ENCODE results near the gene RTKN. TPM values are rescaled to one million over a fixed set of nuclear protein-coding genes. Genes with fewer than 3 reads are reported as not detected.
A peak's percentile ranks its signal among the peaks of the same experiment; 100 is the strongest.

The RTKN gene
- total and polyA plus RNA-seq, 2 of the 13 experiments (the other 11 are each of a cell fraction or from before 2014, with no cell fraction given) = 159 to 166 TPM

GRCh38 chr2:74488643-74489481 is 47.1 kb upstream of the RTKN start (continued):
- TF ChIP-seq ZBTB33 (CRISPR knock-in tag; IDR thresholded peaks at IDR 0.05) (no peak; the same call in 1 of the 2 replicates), SP4 (CRISPR knock-in tag; IDR thresholded peaks at IDR 0.05) (no peak), ZNF761 (CRISPR knock-in tag; conservative IDR thresholded peaks at IDR 0.05) (no peak), PAXIP1 (CRISPR knock-in tag; conservative IDR thresholded peaks at IDR 0.05) (peak; percentile 97), TCF12 (IDR thresholded peaks at IDR 0.05) (no peak), TCF12 (CRISPR knock-in tag; IDR thresholded peaks at IDR 0.05) (peak; percentile 59; the same call in 1 of the 2 replicates), MYC (CRISPR knock-in tag; IDR thresholded peaks at IDR 0.05; ENCODE audit: borderline replicate concordance) (no peak), DMAP1 (CRISPR knock-in tag; IDR thresholded peaks at IDR 0.05) (peak; percentile 77; the same call in 1 of the 2 replicates), ZMYM3 (CRISPR knock-in tag; IDR thresholded peaks at IDR 0.05) (peak; percentile 72), ARNT (IDR thresholded peaks at IDR 0.05) (no peak), NCOA1 (CRISPR knock-in tag; IDR thresholded peaks at IDR 0.05) (no peak)
- TF ChIP-seq, protein P1, sequence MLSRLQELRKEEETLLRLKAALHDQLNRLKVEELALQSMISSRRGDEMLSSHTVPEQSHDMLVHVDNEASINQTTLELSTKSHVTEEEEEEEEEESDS (CRISPR knock-in tag; IDR thresholded peaks at IDR 0.05; ENCODE audit: borderline replicate concordance) = no peak
- TF ChIP-seq, protein P2, sequence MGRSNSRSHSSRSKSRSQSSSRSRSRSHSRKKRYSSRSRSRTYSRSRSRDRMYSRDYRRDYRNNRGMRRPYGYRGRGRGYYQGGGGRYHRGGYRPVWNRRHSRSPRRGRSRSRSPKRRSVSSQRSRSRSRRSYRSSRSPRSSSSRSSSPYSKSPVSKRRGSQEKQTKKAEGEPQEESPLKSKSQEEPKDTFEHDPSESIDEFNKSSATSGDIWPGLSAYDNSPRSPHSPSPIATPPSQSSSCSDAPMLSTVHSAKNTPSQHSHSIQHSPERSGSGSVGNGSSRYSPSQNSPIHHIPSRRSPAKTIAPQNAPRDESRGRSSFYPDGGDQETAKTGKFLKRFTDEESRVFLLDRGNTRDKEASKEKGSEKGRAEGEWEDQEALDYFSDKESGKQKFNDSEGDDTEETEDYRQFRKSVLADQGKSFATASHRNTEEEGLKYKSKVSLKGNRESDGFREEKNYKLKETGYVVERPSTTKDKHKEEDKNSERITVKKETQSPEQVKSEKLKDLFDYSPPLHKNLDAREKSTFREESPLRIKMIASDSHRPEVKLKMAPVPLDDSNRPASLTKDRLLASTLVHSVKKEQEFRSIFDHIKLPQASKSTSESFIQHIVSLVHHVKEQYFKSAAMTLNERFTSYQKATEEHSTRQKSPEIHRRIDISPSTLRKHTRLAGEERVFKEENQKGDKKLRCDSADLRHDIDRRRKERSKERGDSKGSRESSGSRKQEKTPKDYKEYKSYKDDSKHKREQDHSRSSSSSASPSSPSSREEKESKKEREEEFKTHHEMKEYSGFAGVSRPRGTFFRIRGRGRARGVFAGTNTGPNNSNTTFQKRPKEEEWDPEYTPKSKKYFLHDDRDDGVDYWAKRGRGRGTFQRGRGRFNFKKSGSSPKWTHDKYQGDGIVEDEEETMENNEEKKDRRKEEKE (IDR thresholded peaks at IDR 0.05) = no peak
- TF ChIP-seq, protein P3, sequence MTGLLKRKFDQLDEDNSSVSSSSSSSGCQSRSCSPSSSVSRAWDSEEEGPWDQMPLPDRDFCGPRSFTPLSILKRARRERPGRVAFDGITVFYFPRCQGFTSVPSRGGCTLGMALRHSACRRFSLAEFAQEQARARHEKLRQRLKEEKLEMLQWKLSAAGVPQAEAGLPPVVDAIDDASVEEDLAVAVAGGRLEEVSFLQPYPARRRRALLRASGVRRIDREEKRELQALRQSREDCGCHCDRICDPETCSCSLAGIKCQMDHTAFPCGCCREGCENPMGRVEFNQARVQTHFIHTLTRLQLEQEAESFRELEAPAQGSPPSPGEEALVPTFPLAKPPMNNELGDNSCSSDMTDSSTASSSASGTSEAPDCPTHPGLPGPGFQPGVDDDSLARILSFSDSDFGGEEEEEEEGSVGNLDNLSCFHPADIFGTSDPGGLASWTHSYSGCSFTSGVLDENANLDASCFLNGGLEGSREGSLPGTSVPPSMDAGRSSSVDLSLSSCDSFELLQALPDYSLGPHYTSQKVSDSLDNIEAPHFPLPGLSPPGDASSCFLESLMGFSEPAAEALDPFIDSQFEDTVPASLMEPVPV (CRISPR knock-in tag; IDR thresholded peaks at IDR 0.05) = no peak
- TF ChIP-seq, protein P4, sequence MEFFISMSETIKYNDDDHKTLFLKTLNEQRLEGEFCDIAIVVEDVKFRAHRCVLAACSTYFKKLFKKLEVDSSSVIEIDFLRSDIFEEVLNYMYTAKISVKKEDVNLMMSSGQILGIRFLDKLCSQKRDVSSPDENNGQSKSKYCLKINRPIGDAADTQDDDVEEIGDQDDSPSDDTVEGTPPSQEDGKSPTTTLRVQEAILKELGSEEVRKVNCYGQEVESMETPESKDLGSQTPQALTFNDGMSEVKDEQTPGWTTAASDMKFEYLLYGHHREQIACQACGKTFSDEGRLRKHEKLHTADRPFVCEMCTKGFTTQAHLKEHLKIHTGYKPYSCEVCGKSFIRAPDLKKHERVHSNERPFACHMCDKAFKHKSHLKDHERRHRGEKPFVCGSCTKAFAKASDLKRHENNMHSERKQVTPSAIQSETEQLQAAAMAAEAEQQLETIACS (CRISPR knock-in tag; IDR thresholded peaks at IDR 0.05) = no peak
